Measurements from ENCODE around the gene NFIC. TPM values are rescaled to one million over a fixed set of nuclear protein-coding genes. Genes with fewer than 3 reads are reported as not detected.

NFIC gene
- total RNA-seq, 1 donor from 2014 or later = 1.1 TPM

- no peak overlapping the region for H3K27ac Mint-ChIP-seq
Measured at GRCh38 chr19:3512562-3513228, 146.3 kb downstream of the NFIC start.

GRCh38 chr19:3513229-3514140 lies 147.1 kb downstream of the NFIC start:
- H3K36me3 Mint-ChIP-seq = peaks cover 10% of the 10 kb centered on the region
- peaks cover 2% of the 10 kb centered on the region for H3K27me3 Mint-ChIP-seq (ENCODE audit: insufficient read depth, low read depth)
- Histone ChIP-seq H3K9ac (no peak overlapping the region), H3K27ac (no peak overlapping the region), H3K4me1 (peaks cover 4% of the 10 kb centered on the region), H3K9me3 (ENCODE audit: low read depth) (no peaks in the 10 kb centered on the region), H2AFZ (replicated peaks) (no peak overlapping the region), H3K79me2 (ENCODE audit: low read depth) (peaks cover 100% of the 10 kb centered on the region), H3K4me3 (no peak overlapping the region), H3F3A (ENCODE audit: low read depth) (no peaks in the 10 kb centered on the region), H3K4me2 (no peak overlapping the region), H3K27me3 (no peaks in the 10 kb centered on the region), H4K20me1 (ENCODE audit: low read depth) (peaks cover 100% of the 10 kb centered on the region), H3K36me3 (no peaks in the 10 kb centered on the region)
- no peak overlapping the region for H3K27ac Mint-ChIP-seq
- TF ChIP-seq CTCF (IDR thresholded peaks at IDR 0.05) = no peak
- no peak for TF ChIP-seq EZH2phosphoT487 (IDR thresholded peaks at IDR 0.05)
- no peak for TF ChIP-seq EZH2 (IDR thresholded peaks at IDR 0.05)
- no peak overlapping the region for H3K4me3 Mint-ChIP-seq
- H3K4me1 Mint-ChIP-seq = peaks cover 19% of the 10 kb centered on the region
- no peaks in the 10 kb centered on the region for H3K9me3 Mint-ChIP-seq
- DNase-seq (ENCODE audit: low spot score) = no peak

More at GRCh38 chr19:3512562-3513228, 146.3 kb downstream of the NFIC start:
- peaks cover 100% of the 10 kb centered on the region for H3K79me2 ChIP-seq (ENCODE audit: low read depth)
- H3K9me3 ChIP-seq (ENCODE audit: low read depth) = no peaks in the 10 kb centered on the region
- no peak overlapping the region for H3K4me2 ChIP-seq
- peak overlapping the region; percentile 10 for H3K9ac ChIP-seq
- DNase-seq (ENCODE audit: low spot score) = no peak
- Mint-ChIP-seq H3K4me3 (no peak overlapping the region), H3K36me3 (peaks cover 10% of the 10 kb centered on the region), H3K4me1 (peaks cover 22% of the 10 kb centered on the region), H3K27me3 (ENCODE audit: insufficient read depth, low read depth) (peaks cover 2% of the 10 kb centered on the region), H3K9me3 (no peaks in the 10 kb centered on the region)
- no peaks in the 10 kb centered on the region for H3F3A ChIP-seq (ENCODE audit: low read depth)
- no peak overlapping the region for H3K4me3 ChIP-seq
- no peaks in the 10 kb centered on the region for H3K27me3 ChIP-seq
- no peaks in the 10 kb centered on the region for H3K36me3 ChIP-seq
- H3K4me1 ChIP-seq = peaks cover 1% of the 10 kb centered on the region
- no peak overlapping the region for H3K27ac ChIP-seq
- peaks cover 100% of the 10 kb centered on the region for H4K20me1 ChIP-seq (ENCODE audit: low read depth)
- TF ChIP-seq EZH2 (IDR thresholded peaks at IDR 0.05) (no peak), EZH2phosphoT487 (IDR thresholded peaks at IDR 0.05) (no peak), CTCF (IDR thresholded peaks at IDR 0.05) (no peak)
- H2AFZ ChIP-seq (replicated peaks) = no peak overlapping the region

GRCh38 chr19:3514930-3515329 lies 148.5 kb downstream of the NFIC start:
- TF ChIP-seq EZH2 (IDR thresholded peaks at IDR 0.05) = no peak
- no peak for TF ChIP-seq EZH2phosphoT487 (IDR thresholded peaks at IDR 0.05)
- no peak for TF ChIP-seq CTCF (IDR thresholded peaks at IDR 0.05)
- Mint-ChIP-seq H3K4me3 (no peak overlapping the region), H3K4me1 (peaks cover 13% of the 10 kb centered on the region), H3K9me3 (no peaks in the 10 kb centered on the region), H3K27ac (peak overlapping the region; percentile 46), H3K36me3 (peaks cover 1% of the 10 kb centered on the region), H3K27me3 (ENCODE audit: insufficient read depth, low read depth) (no peaks in the 10 kb centered on the region)
- Histone ChIP-seq H4K20me1 (ENCODE audit: low read depth) (peaks cover 100% of the 10 kb centered on the region), H3K9ac (no peak overlapping the region), H2AFZ (replicated peaks) (no peak overlapping the region), H3K27me3 (no peaks in the 10 kb centered on the region), H3K27ac (no peak overlapping the region), H3K79me2 (ENCODE audit: low read depth) (peaks cover 99% of the 10 kb centered on the region), H3K4me3 (no peak overlapping the region), H3K9me3 (ENCODE audit: low read depth) (no peaks in the 10 kb centered on the region), H3K4me2 (no peak overlapping the region), H3K4me1 (peaks cover 4% of the 10 kb centered on the region), H3K36me3 (no peaks in the 10 kb centered on the region), H3F3A (ENCODE audit: low read depth) (no peaks in the 10 kb centered on the region)
- DNase-seq (ENCODE audit: low spot score) = no peak

All from neural progenitor cell (in vitro differentiated cells).